ENCODE data around the gene C15orf62.

C15orf62 gene

DNA sequence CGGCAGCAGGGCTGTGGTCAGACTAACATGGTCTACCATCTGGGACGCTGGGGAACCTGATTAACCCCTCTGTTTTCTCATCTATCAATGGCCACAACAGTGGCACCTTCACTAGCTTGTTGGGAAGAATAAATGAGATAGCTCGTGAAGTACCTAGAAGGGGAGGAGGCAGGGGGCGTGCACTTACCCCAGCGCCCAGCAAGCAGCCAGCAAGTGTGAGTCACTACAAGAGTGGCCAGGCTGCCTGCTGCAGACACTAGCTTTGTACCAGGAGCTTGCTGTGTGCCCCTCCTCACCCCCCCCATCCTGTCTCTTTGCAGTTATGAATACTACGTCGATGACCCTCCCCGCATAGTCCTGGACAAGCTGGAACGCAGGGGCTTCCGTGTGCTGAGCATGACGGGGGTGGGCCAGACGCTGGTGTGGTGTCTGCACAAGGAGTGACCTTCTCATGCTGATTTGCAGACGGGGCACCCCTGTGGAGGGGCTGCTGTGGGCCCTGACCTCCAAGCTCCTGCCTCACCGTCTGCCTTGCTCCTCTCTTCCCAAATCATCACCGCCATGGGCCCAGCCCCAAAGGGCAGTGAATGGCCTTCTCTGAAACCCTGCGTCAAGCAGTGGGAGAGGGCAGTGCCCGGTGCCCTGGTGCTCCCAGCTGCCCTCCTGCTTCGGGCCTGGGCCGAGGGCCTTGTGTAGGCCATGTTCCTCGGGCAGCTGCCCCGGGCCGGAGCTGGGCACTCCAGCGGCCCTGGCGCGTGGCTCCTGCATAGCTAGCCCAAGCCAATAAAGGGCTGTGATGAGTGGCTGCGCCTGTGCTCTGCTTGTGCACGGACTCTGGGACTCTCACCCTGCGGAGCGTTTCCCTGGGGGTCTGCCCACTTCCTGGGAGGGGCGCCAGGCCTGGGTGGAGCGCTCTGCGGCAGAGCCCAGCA is 2.6 kb upstream of the C15orf62 start:
- no peaks in the 10 kb centered on the region for H3K36me3 Mint-ChIP-seq (ENCODE audit: low read depth)
- ATAC-seq: no peak
- H3K4me1 Mint-ChIP-seq: peaks cover 60% of the 10 kb centered on the region
- DNase-seq: no peak
- no peaks in the 10 kb centered on the region for H3K9me3 Mint-ChIP-seq
- H3K27me3 Mint-ChIP-seq: no peaks in the 10 kb centered on the region
- no peak overlapping the region for H3K4me3 Mint-ChIP-seq
- no peak overlapping the region for H3K27ac Mint-ChIP-seq

DNA sequence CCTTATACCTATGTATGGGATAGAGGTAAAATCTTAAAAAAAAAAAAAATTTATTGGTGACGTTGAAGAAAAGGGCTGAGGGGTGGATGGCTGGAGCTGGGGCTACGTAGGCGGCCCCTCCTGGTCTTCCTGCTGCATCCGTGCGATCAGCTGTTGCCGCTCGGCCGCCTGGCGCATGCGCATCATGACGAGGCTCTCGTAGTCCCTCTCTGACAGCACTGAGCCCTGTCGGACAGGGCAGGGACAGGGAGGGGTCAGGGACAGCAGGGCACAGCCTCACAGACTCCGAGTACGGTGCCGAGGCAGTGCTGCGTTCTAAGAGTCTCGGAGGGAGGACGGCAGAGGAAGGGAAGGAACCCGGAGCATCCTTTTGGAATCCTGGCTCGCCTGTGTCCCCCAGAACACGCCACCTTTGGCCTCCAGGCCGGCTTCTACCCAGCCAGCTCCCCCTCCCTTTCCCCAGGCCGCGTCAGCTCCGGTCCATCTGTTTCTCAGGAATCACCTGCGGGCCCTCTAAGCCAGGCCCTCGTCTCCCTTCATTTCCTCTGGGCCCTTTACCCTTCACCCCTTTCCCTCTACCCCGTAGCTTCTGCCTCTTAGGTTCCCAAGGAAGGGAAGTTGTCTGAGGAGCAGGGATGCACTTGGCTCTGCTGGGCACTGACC is 1.8 kb upstream of the C15orf62 start:
- H3K36me3 Mint-ChIP-seq (ENCODE audit: low read depth): no peaks in the 10 kb centered on the region
- peaks cover 55% of the 10 kb centered on the region for H3K4me1 Mint-ChIP-seq
- H3K27ac Mint-ChIP-seq: no peak overlapping the region
- no peak overlapping the region for H3K4me3 Mint-ChIP-seq
- DNase-seq (no peak), ATAC-seq (no peak)
- no peaks in the 10 kb centered on the region for H3K9me3 Mint-ChIP-seq
- H3K27me3 Mint-ChIP-seq: no peaks in the 10 kb centered on the region

DNA sequence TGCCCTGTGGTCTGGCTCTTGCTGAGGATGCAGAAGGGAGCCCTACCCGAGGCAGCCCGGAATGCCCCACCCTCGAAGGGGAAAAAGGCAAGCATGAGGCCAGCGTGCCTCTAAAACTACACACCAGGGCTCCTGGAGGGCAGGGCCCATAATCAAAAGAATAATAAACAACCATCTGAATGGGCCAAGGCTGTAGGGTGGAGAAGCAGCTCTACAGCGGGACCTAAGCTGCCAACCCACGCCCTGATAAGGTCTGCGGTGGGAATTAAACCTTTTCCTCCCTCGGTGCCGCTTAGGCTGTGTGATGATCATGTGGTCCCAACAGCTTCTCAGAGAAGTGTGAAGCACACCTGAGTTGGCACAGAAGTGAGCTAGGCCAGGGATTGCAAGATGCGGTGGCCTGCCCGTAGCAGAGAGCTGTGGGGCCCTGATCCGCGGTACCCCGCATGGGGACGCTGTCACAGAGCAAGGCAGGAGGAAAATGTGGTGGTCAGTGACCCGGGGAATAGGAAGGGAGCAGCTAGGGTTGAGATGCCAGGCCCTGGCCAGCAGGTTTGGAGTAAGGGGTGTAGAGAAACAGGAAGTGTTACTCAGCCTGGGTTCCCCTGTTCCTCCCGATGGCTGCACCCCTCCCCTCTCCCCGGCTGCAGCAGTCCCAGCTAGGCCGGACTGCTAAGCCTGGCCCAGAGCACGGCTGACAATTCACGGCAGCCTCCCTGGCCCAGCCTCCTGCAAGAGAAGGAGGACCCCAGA is 1.1 kb upstream of the C15orf62 start:
- H3K36me3 Mint-ChIP-seq (ENCODE audit: low read depth): peaks cover 1% of the 10 kb centered on the region
- no peaks in the 10 kb centered on the region for H3K27me3 Mint-ChIP-seq
- H3K9me3 Mint-ChIP-seq: no peaks in the 10 kb centered on the region
- H3K4me3 Mint-ChIP-seq: peak overlapping the region; percentile 37
- no peak for ATAC-seq
- DNase-seq: no peak
- peaks cover 48% of the 10 kb centered on the region for H3K4me1 Mint-ChIP-seq
- peak overlapping the region; percentile 91 for H3K27ac Mint-ChIP-seq

DNA sequence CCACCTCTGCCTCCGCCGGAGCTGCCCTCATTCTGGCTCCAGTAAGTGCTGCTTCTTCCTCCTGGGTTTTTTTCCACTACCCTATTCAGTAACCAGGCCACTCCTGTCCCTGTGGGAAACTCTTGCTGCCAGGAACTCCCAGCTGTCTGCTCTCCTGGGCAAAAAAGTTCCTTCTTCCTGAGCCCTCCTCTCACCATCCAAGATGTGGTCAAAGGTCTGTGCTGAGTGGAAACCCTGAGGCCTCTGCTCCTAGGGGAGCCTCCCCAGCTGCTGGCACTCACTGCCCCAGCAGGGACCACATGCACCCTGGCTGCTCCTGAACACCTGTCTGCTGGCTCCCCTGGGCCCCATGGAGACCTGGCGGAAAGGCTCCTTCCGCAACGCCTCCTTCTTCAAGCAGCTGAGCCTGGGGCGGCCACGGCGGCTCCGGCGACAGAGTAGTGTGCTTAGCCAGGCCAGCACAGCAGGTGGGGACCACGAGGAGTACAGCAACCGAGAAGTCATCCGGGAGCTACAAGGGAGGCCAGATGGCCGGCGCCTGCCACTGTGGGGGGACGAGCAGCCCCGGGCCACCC is 454 bp downstream of the C15orf62 start:
- peaks cover 38% of the 10 kb centered on the region for H3K4me1 Mint-ChIP-seq
- peak overlapping the region; percentile 91 for H3K27ac Mint-ChIP-seq
- H3K27me3 Mint-ChIP-seq: no peaks in the 10 kb centered on the region
- H3K9me3 Mint-ChIP-seq: no peaks in the 10 kb centered on the region
- H3K36me3 Mint-ChIP-seq (ENCODE audit: low read depth): peaks cover 4% of the 10 kb centered on the region
- peak overlapping the region; percentile 57 for H3K4me3 Mint-ChIP-seq
- ATAC-seq: no peak
- no peak for DNase-seq

DNA sequence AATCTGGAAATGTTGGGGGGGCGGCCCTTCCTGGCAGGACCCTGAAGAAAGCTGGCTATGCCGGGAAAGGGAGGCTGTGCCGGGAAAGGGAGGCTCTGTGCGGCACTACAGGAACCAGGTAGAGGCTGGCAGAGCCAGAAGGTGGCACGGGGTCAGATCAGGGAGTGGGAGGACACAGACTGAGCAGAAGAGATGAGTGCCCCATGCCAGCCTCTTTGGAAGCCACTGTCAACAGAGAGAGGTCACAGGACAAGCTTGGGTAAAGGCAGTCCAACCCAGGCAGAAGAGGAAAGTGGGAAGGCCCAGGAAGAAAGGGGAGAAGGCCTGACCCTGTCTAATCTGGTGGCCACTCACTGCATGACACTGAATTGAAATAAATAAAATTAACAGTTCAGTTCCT is 1.5 kb downstream of the C15orf62 start:
- Mint-ChIP-seq H3K27ac (no peak overlapping the region), H3K36me3 (ENCODE audit: low read depth) (peaks cover 4% of the 10 kb centered on the region), H3K4me3 (no peak overlapping the region), H3K27me3 (no peaks in the 10 kb centered on the region), H3K4me1 (peaks cover 28% of the 10 kb centered on the region), H3K9me3 (no peaks in the 10 kb centered on the region)
- ATAC-seq (no peak), DNase-seq (no peak)

DNA sequence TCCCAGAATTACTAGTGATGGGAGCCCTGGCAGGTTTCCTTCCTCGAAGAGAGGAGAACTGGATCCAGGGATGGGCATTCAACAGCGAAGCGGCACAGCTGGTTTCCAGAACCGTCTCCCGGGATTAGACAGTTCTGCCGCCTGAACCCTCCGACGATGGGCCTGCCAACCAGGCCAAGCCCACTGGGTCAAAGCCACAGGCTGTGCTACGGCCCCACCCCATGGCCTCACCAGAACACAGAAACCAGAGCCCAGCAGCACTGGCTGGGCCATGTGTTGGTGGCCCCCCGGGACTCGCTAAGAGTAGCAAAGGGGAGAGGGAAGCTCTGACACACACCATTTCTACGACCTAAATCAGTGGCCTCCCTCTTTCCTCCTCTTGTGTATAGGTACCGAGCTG is 2.2 kb downstream of the C15orf62 start:
- no peak overlapping the region for H3K4me3 Mint-ChIP-seq
- DNase-seq: no peak

DNA sequence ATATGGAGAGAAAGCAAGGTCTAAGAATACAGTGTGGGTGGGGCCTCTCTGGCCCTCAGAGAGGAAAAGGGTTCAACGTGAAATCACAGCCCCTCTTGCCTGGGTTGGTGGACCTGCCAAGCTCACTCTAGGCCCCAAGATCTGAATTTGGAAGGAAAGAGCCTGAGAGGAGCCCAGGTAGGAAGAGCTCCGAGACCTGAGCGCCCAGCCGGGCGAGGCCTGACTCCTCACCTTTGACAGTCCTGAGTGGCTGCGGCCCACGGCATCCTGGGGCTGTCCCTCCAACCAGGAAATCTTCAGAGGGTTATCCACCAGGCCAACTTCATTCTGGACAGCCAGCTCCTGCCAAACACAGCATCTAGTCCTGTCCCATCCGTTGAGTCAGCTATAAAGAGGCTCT is 3.7 kb downstream of the C15orf62 start:
- Mint-ChIP-seq H3K9me3 (no peaks in the 10 kb centered on the region), H3K36me3 (ENCODE audit: low read depth) (peaks cover 11% of the 10 kb centered on the region), H3K27ac (no peak overlapping the region), H3K4me3 (no peak overlapping the region), H3K4me1 (peaks cover 31% of the 10 kb centered on the region), H3K27me3 (no peaks in the 10 kb centered on the region)
- DNase-seq: no peak
- ATAC-seq: no peak

More for the DNA sequence above, 2.2 kb downstream of the C15orf62 start:
- H3K36me3 Mint-ChIP-seq (ENCODE audit: low read depth): peaks cover 11% of the 10 kb centered on the region
- no peaks in the 10 kb centered on the region for H3K9me3 Mint-ChIP-seq
- no peaks in the 10 kb centered on the region for H3K27me3 Mint-ChIP-seq
- peaks cover 32% of the 10 kb centered on the region for H3K4me1 Mint-ChIP-seq
- no peak overlapping the region for H3K27ac Mint-ChIP-seq
- no peak for ATAC-seq

DNA sequence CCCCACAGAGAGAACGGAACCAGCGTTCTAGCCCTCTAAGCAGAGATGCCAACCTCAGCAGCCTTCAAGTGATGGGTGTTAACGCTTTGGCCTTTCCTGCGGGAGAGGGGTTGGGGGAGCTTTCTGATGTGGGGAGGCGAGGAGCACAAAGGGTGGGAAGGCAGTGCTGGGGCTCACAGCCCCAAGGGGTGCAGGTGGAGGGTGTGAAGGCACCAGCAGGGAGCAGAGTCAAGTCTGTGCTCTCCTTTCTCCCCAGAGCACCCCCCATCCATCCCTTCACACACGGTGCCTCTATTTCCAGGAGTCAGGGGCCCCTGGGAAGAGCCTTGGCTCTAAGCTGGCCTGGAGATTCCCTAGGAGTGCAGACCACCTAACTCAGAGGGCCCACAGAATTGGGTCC is 4.1 kb downstream of the C15orf62 start:
- H3K4me3 Mint-ChIP-seq: no peak overlapping the region
- peaks cover 27% of the 10 kb centered on the region for H3K4me1 Mint-ChIP-seq
- H3K9me3 Mint-ChIP-seq: no peaks in the 10 kb centered on the region
- DNase-seq (no peak), ATAC-seq (no peak)
- H3K36me3 Mint-ChIP-seq (ENCODE audit: low read depth): peaks cover 11% of the 10 kb centered on the region
- H3K27ac Mint-ChIP-seq: no peak overlapping the region
- H3K27me3 Mint-ChIP-seq: no peaks in the 10 kb centered on the region

DNA sequence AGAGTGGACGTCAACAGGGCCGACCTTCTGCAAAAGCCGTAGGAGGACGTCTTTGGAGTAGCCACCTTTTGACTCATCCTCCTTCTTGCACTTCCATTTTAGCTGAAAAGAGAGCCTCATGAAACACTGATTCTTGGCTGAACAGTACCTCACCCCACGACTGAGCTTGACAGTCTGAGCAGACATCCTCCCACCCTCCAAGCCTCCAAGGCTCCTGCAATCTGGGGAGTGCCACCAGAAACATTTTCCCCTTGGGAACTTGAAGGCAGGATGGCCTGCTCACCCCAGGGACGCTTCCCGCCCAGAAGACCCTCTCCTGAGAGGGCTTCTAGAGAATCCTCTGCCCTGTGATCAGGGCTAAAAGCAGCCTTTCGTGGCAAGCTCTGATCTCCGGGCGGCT is 5.2 kb downstream of the C15orf62 start:
- Mint-ChIP-seq H3K9me3 (no peaks in the 10 kb centered on the region), H3K27me3 (no peaks in the 10 kb centered on the region), H3K4me3 (no peak overlapping the region), H3K27ac (no peak overlapping the region), H3K4me1 (peaks cover 15% of the 10 kb centered on the region), H3K36me3 (ENCODE audit: low read depth) (peaks cover 17% of the 10 kb centered on the region)
- no peak for ATAC-seq
- DNase-seq: no peak

DNA sequence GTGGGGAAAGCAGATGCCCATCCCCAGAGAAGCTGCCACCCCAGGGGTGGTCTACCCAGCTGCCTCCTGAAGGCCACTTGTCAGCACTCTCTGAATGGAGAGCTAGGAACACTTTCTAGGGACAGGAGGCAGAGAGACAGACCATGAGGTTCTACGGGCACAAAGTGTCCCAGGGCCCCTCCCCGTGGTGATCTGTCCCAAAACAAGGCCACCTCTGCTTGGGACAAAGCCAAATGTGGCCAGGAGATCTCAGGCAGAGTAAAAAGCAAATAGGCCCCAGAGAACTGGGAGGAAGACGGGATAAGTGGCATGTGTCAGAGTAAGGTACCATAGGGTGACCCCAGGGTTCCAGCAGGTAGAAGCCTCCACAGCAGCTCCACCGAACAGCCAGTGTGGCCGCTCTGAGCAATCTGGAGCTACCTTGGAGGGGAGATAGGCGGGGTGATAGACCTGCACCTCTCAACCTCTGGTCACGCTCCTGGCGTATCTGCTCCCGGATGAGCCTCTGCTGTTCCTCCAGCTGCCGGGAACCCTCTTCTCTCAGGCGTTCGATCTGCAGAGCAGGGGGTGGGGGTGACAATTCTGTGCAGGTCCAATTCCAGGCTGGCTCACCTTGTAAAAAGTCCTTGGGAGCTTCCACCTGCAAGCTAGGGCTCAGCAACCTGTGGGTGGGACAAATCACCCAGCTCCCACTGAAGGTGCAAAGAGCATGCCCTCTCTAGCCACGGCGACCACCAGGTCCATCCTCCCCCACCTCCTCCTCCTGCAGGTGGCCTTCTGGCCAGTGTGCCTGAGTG is 6.2 kb downstream of the C15orf62 start:
- Mint-ChIP-seq H3K9me3 (no peaks in the 10 kb centered on the region), H3K36me3 (ENCODE audit: low read depth) (peaks cover 17% of the 10 kb centered on the region), H3K4me3 (no peak overlapping the region), H3K27ac (no peak overlapping the region), H3K4me1 (peaks cover 8% of the 10 kb centered on the region), H3K27me3 (no peaks in the 10 kb centered on the region)
- DNase-seq (no peak), ATAC-seq (no peak)

DNA sequence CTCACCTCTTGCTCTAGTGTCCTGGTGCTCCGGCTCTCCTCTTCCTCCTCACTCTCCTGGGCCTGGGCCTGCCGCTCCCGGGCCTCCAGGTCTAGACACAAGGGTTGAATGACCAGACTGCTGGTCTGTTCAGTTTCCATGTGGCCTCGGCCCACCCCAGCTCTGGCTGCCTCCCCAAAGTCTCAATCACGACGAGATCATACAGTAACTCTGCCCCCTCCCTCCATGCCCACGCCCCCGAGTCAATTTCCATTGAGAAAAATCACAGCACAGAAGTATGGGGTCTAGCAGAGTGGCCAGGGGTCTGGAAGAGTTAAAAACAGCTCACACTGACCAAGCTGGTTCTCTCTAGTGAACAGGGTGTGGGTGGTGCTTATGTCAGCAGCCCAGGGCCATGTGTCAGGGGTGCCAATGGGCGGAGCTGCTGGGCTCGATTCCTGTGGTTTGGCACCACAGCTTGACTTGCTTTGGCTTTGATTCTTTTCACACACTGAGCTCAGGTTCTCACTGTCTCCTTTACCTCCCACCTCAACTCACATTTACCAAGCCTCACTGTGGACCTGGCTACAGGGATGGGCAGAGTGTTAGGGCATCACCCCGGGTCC is 6.9 kb downstream of the C15orf62 start:
- H3K9me3 Mint-ChIP-seq: no peaks in the 10 kb centered on the region
- H3K36me3 Mint-ChIP-seq (ENCODE audit: low read depth): peaks cover 17% of the 10 kb centered on the region
- peaks cover 8% of the 10 kb centered on the region for H3K4me1 Mint-ChIP-seq
- peak overlapping the region; percentile 59 for H3K27ac Mint-ChIP-seq
- H3K4me3 Mint-ChIP-seq: no peak overlapping the region
- DNase-seq (peak; percentile 58), ATAC-seq (peak; percentile 92)
- H3K27me3 Mint-ChIP-seq: no peaks in the 10 kb centered on the region

DNA sequence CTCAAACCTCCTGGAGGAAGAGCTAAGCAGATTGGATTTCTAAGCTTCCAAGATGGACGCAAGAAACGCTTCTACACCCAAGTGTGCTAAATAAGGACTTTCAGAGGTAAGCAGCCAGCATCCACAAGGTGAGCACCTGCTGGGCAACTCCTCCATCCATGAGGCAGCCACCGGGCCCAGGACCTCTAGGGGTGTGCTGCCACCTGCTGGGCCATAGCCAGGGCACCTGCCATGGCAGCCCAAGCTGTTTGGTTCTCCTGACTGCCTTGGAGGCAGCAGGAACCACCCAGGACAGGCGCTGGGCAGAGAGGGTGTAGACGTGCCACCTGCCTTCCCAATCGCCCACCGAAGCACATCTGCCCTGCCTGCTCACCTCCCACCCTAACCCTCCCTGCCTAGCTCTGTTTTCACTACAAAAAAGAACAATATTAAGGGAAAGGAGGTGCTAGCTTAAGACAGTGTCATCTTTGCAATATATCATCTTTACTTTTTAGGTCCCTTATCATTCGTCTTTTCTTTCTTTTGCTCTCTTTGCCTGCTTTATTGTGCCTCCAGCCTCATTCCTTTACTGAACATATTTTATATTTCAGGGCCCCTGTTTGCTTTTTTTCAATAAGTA is 12.9 kb downstream of the C15orf62 start:
- DNase-seq: peak; percentile 77
- ATAC-seq: peak; percentile 90
- Mint-ChIP-seq H3K4me1 (peaks cover 20% of the 10 kb centered on the region), H3K9me3 (no peaks in the 10 kb centered on the region), H3K27me3 (no peaks in the 10 kb centered on the region), H3K36me3 (ENCODE audit: low read depth) (peaks cover 6% of the 10 kb centered on the region), H3K27ac (no peak overlapping the region), H3K4me3 (no peak overlapping the region)

DNA sequence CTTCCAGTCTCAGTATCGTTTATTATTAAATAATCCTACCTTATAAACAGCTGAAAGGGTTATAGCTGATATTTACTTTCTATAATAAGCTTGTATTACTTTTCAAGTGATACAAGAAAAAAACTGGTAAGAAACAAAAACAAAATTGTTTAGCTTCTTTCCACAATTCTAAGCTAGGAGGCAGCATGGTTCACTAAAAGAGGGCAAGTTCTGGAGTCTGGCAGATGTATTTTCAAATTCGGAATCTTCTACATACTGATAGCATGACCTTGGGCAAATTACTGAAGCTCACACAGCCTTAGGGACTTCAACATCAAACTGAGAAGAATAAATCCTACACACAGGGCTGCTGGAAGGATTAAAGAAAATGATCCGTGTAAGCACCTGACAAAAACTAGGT is 15.4 kb downstream of the C15orf62 start:
- no peak overlapping the region for H3K27ac Mint-ChIP-seq
- peaks cover 36% of the 10 kb centered on the region for H3K4me1 Mint-ChIP-seq
- no peak for DNase-seq
- H3K27me3 Mint-ChIP-seq: no peaks in the 10 kb centered on the region
- no peak for ATAC-seq
- H3K9me3 Mint-ChIP-seq: no peaks in the 10 kb centered on the region
- no peak overlapping the region for H3K4me3 Mint-ChIP-seq
- H3K36me3 Mint-ChIP-seq (ENCODE audit: low read depth): peaks cover 3% of the 10 kb centered on the region

All from activated naive CD8-positive, alpha-beta T cell treated with anti-CD3 and anti-CD28 coated beads, Interleukin-2, amount 50 U/mL, for 24 hours (primary cell).